K562 (cell line): Measurements from ENCODE around the gene DTX4. TPM values are rescaled to one million over a fixed set of nuclear protein-coding genes. Genes with fewer than 3 reads are reported as not detected.

Experiments used
- ATAC-seq: fragments of 200-7000 bp; cut with Tn5 transposase; 3 replicates; pipeline ENCODE4 v1.9.1; 2020; ENCODE audit warnings: moderate library complexity
- BruUV-seq: library from RNA; stranded (reverse); fragments of 400-500 nt; replicated peaks from 2 replicates; lab custom pipeline; 2021; lab: Mats Ljungman, UMichigan
- CTCF ChIA-PET: fragments of 300-600 bp; formaldehyde crosslinking; extraction: SDS; loops from one replicate; lab custom pipeline; 2021; ENCODE audit warnings: low intra/inter-chr PET ratio; lab: Yijun Ruan, JAX
- POLR2A ChIA-PET: fragments of 300-600, 350-650 bp; sonication (Branson Sonifier 250); formaldehyde crosslinking; extraction: SDS; loops from one replicate; lab custom pipeline; 2021; ENCODE audit warnings: antibody characterized with exemption, inconsistent platforms; lab: Yijun Ruan, JAX
- DNase-seq, 4 experiments: peaks; one replicate each; pipeline versions ENCODE4 v3.0.0 to v3.0.0-alpha.2; 2011 to 2018; ENCODE audit warnings: low spot score in 3 of 4, mixed read lengths in 3 of 4; ENCODE audit errors: extremely low read depth in 1 of 4
- FAIRE-seq: peaks from 2 replicates; lab custom pipeline; 2011; peaks lifted over from hg19 to GRCh38; lab: Jason Lieb, UNC
- H2AFZ ChIP-seq: 2 replicates; pipeline ENCODE4 v1.6.0; 2011; ENCODE audit warnings: low read depth, low read length, control low read depth, inconsistent platforms
- H3K27ac ChIP-seq: fragments of 200-600 bp; 3 replicates; pipeline ENCODE4 v1.8.0; 2011; ENCODE audit warnings: low read depth, mild to moderate bottlenecking, control low read depth, inconsistent platforms, low read length, moderate library complexity, mixed read lengths; ENCODE audit errors: extremely low read depth
- H3K27me3 ChIP-seq, 2 experiments: fragments of 300-600 bp in 1 of 2; 2 replicates in 1 of 2; 3 replicates in 1 of 2; pipeline versions ENCODE4 v1.6.0 to v1.8.0; 2011; ENCODE audit warnings: inconsistent platforms in 2 of 2, low read length in 2 of 2, mild to moderate bottlenecking in 1 of 2, mixed read lengths in 1 of 2, moderate library complexity in 1 of 2; ENCODE audit not compliant: control insufficient read depth in 2 of 2, insufficient read depth in 2 of 2
- H3K36me3 ChIP-seq: fragments of 300-600 bp; 3 replicates; pipeline ENCODE4 v1.8.0; 2011; ENCODE audit warnings: mild to moderate bottlenecking, low read length, inconsistent platforms; ENCODE audit not compliant: control insufficient read depth, insufficient read depth
- H3K4me1 ChIP-seq, 2 experiments: fragments of 200-600 bp in 1 of 2; replicated peaks in 1 of 2; 2 replicates in 1 of 2; 3 replicates in 1 of 2; pipeline versions ENCODE4 v1.5.1 to v1.8.0; 2011; ENCODE audit warnings: inconsistent platforms in 2 of 2, low read length in 2 of 2, mild to moderate bottlenecking in 1 of 2, mixed read lengths in 1 of 2, moderate library complexity in 1 of 2; ENCODE audit not compliant: control insufficient read depth in 2 of 2, insufficient read depth in 2 of 2
- H3K4me2 ChIP-seq: 2 replicates; pipeline ENCODE4 v1.6.1; 2011; ENCODE audit warnings: low read length, control low read depth, inconsistent platforms, mixed read lengths; ENCODE audit not compliant: insufficient read depth
- H3K4me3 ChIP-seq: fragments of 200-600 bp; sonication (generic), shearing (Covaris generic); 2 replicates; pipeline ENCODE4 v1.5.1; 2016; ENCODE audit warnings: control low read depth, inconsistent platforms
- H3K79me2 ChIP-seq: fragments of 200-600 bp; 3 replicates; pipeline ENCODE4 v1.8.0; 2011; ENCODE audit warnings: low read length, inconsistent platforms; ENCODE audit not compliant: control insufficient read depth, insufficient read depth
- H3K9ac ChIP-seq, 2 experiments: 2 replicates each; pipeline versions ENCODE4 v1.6.0 to v1.6.1; 2011; ENCODE audit warnings: low read depth in 2 of 2, low read length in 2 of 2, control low read depth in 1 of 2, inconsistent platforms in 1 of 2, mild to moderate bottlenecking in 1 of 2, mixed read lengths in 1 of 2; ENCODE audit not compliant: insufficient read depth in 1 of 2
- H3K9me1 ChIP-seq: one replicate; pipeline ENCODE4 v1.6.0; 2011; ENCODE audit warnings: inconsistent platforms, mild to moderate bottlenecking, low read length, moderate library complexity; ENCODE audit not compliant: control insufficient read depth, insufficient read depth
- H3K9me3 ChIP-seq: replicated peaks from 2 replicates; pipeline ENCODE4 v1.5.1; 2011; ENCODE audit warnings: low read depth, low read length, inconsistent platforms; ENCODE audit not compliant: control insufficient read depth, insufficient read depth
- H4K20me1 ChIP-seq: replicated peaks from 2 replicates; pipeline ENCODE4 v1.6.1; 2011; ENCODE audit warnings: low read length, inconsistent platforms, mixed read lengths; ENCODE audit not compliant: control insufficient read depth, insufficient read depth
- AFF1 ChIP-seq, 2 experiments: fragments of 450-650 bp; IDR thresholded peaks; 2 replicates each; pipeline ENCODE4 v1.6.1; 2018; ENCODE audit warnings: mild to moderate bottlenecking in 2 of 2, low read depth in 1 of 2; ENCODE audit not compliant: partially characterized antibody in 2 of 2
- CTCF ChIP-seq, 3 experiments: IDR thresholded peaks in 2 of 3; conservative IDR thresholded peaks in 1 of 3; 2 replicates each; pipeline ENCODE4 v1.5.1; 2011 to 2012; ENCODE audit warnings: low read length in 3 of 3, mild to moderate bottlenecking in 3 of 3, control low read depth in 2 of 3, improper control_type of control experiment in 1 of 3, inconsistent platforms in 1 of 3, low read depth in 1 of 3, mixed read lengths in 1 of 3, moderate library complexity in 1 of 3; ENCODE audit not compliant: insufficient read depth in 2 of 3
- ERF ChIP-seq: fragments of 450-650 bp; formaldehyde crosslinking; IDR thresholded peaks from 2 replicates; pipeline ENCODE4 v1.4.0; 2020; ENCODE audit warnings: mild to moderate bottlenecking, mixed read lengths
- HMBOX1 ChIP-seq: sonication (generic); IDR thresholded peaks from 2 replicates; pipeline ENCODE4 v1.6.1; 2016
- IFI16 ChIP-seq: fragments of 250-450 bp; sonication (Bioruptor Pico); IDR thresholded peaks from 2 replicates; pipeline ENCODE4 v2.1.2; 2022; ENCODE audit warnings: mild to moderate bottlenecking, inconsistent platforms
- MTA1 ChIP-seq: fragments of 450-650 bp; IDR thresholded peaks from 2 replicates; pipeline ENCODE4 v1.6.1; 2017; ENCODE audit warnings: borderline replicate concordance
- NCOA1 ChIP-seq: fragments of 450-650 bp; IDR thresholded peaks from 2 replicates; pipeline ENCODE4 v1.6.1; 2016; ENCODE audit warnings: low read depth
- RAD21 ChIP-seq, 2 experiments: fragments of 250-450 bp in 1 of 2; fragments of 450-650 bp in 1 of 2; sonication (Bioruptor Pico) in 1 of 2; formaldehyde crosslinking in 1 of 2; IDR thresholded peaks in 1 of 2; conservative IDR thresholded peaks in 1 of 2; 2 replicates each; pipeline versions ENCODE4 v1.4.0 to v1.8.0; 2020 to 2022; ENCODE audit warnings: mild to moderate bottlenecking in 2 of 2, moderate library complexity in 1 of 2
- RCOR1 ChIP-seq, 2 experiments: IDR thresholded peaks; 2 replicates each; pipeline ENCODE4 v1.6.1; 2012; ENCODE audit warnings: low read depth in 2 of 2, low read length in 2 of 2, borderline replicate concordance in 1 of 2, improper control_type of control experiment in 1 of 2
- SMAD3 ChIP-seq: fragments of 450-650 bp; formaldehyde crosslinking; conservative IDR thresholded peaks from 2 replicates; pipeline ENCODE4 v1.4.0; 2020; ENCODE audit warnings: mild to moderate bottlenecking
- TCF3 ChIP-seq: sonication (generic); formaldehyde crosslinking; IDR thresholded peaks from 2 replicates; pipeline ENCODE4 v1.4.0; 2020; ENCODE audit warnings: mild to moderate bottlenecking, missing genetic modification reagents
- ZNF12 ChIP-seq: sonication (generic); formaldehyde crosslinking; IDR thresholded peaks from 2 replicates; pipeline ENCODE4 v1.4.0; 2020; ENCODE audit warnings: mild to moderate bottlenecking, missing genetic modification reagents
- ZNF124 ChIP-seq: sonication (generic); formaldehyde crosslinking; IDR thresholded peaks from 2 replicates; pipeline ENCODE4 v1.8.1; 2022; ENCODE audit warnings: missing genetic modification reagents
- ZNF764 ChIP-seq: fragments of 250-450 bp; sonication (Bioruptor Pico); IDR thresholded peaks from 2 replicates; pipeline ENCODE4 v1.4.0; 2020; ENCODE audit warnings: low read depth, mild to moderate bottlenecking, moderate library complexity
- ZNF79 ChIP-seq: fragments of 250-450 bp; sonication (Bioruptor Pico); IDR thresholded peaks from 2 replicates; pipeline ENCODE4 v1.4.0; 2020; ENCODE audit warnings: low read depth, mild to moderate bottlenecking, moderate library complexity
- WGBS: fragments of 100-300 bp; shearing (Covaris generic); methylation state at CpG from one replicate; pipeline ENCODE4 v1.1.6; 2016; ENCODE audit warnings: low coverage, mixed read lengths; ENCODE audit not compliant: insufficient coverage; ENCODE audit errors: missing lambda C conversion rate; 5-methylcytosine and 5-hydroxymethylcytosine counted together
- in situ Hi-C: fragments of 300-500 bp; cut with MboI; formaldehyde crosslinking; loops from 4 replicates; pipeline ENCODE4 v1.15.0; 2018; ENCODE audit warnings: inconsistent platforms, mixed read lengths
- intact Hi-C: fragments of 100-400 bp; cut with micrococcal nuclease; formaldehyde crosslinking; loops from 2 replicates; pipeline ENCODE4 v1.14.2; 2022
- polyA plus RNA-seq, 8 experiments: library from polyadenylated mRNA; depleted of rRNA in 4 of 8; stranded (reverse) in 5 of 8; unstranded in 3 of 8; fragments of >200 nt; fragmentation: Nextera tagmentation in 2 of 8; fragmentation: Illumina TruSeq in 1 of 8; extraction: Ambion mirVana in 2 of 8; extraction: Trizol in 1 of 8; gene quantifications; 2 replicates each; pipeline versions ENCODE4 v1.2.1 to v1.2.3, GENCODE V29; 2011 to 2014; ENCODE audit warnings: inconsistent platforms in 1 of 8, missing spikeins in 1 of 8
- total RNA-seq, 7 experiments: library from RNA; depleted of rRNA in 6 of 7; stranded (reverse); fragments of >200 nt in 6 of 7; fragmentation: Illumina TruSeq in 2 of 7; extraction: Trizol in 2 of 7; gene quantifications; 2 replicates each; pipeline versions ENCODE4 v1.2.1 to v1.2.3, GENCODE V29; 2011 to 2021; ENCODE audit warnings: low replicate concordance in 1 of 7

Gene DTX4
- total and polyA plus RNA-seq, 9 of the 15 experiments (the other 6 are each of a cell fraction or from before 2014, with no cell fraction given): 0.03 to 0.47 (median 0.04) TPM; not detected in 4

GRCh38 chr11:59206635-59207034, 34.7 kb downstream of the DTX4 start (continued):
- no peak for TF ChIP-seq ZNF124 (CRISPR knock-in tag)
- TF ChIP-seq CTCF (IDR thresholded peaks at IDR 0.05 in 2 of 3, conservative IDR thresholded peaks at IDR 0.05 in 1 of 3; ENCODE audit: insufficient read depth in 2 of 3, low read depth in 1 of 3, low read length in 3 of 3): peak; percentile 60 to 70 (median 64)
- no peak for TF ChIP-seq IFI16
- TF ChIP-seq ZNF79: no peak
- no peak for TF ChIP-seq SMAD3 (CRISPR knock-in tag)

- DNase-seq: peak; percentile 30 to 56 (median 40)
- ChIA-PET POLR2A (no interaction called here), CTCF (interaction anchor here (0.6 to 3.6 kb wide), 2 partner anchors 37 to 1364 kb away, joined by 3 to 36 read pairs; partner anchors contain the start of gene DTX4)
- Histone ChIP-seq H3K9ac (no peak overlapping the region), H3K4me3 (no peak overlapping the region), H3K36me3 (no peaks in the 10 kb centered on the region), H3K79me2 (no peaks in the 10 kb centered on the region), H2AFZ (no peak overlapping the region), H3K27ac (no peak overlapping the region), H3K4me1 (no peaks in the 10 kb centered on the region), H3K9me1 (no peaks in the 10 kb centered on the region), H3K4me2 (no peak overlapping the region; the same call in 1 of the 2 replicates), H4K20me1 (no peaks in the 10 kb centered on the region; the same call in 1 of the 2 replicates), H3K27me3 (peaks cover 4 to 37% of the 10 kb centered on the region in 2 experiments; a peak in 3 of 5 replicates), H3K9me3 (no peaks in the 10 kb centered on the region)
- FAIRE-seq: peak; percentile 85
- BruUV-seq: no TSS peak
- 0% methylated on average over 5 of the region's 5 CpGs for WGBS
- intact Hi-C loops (loop anchor here (1.0 to 2.0 kb wide), 3 partner anchors 37 to 473 kb away; no protein-coding TSS in a partner anchor), in situ Hi-C loops (no loop called here)
- peak; percentile 82 for ATAC-seq
- TF ChIP-seq AFF1 (IDR thresholded peaks at IDR 0.05; ENCODE audit: low read depth in 1 of 2, partially characterized antibody in 2 of 2): no peak
- TF ChIP-seq ERF (CRISPR knock-in tag): no peak
- TF ChIP-seq RCOR1 (IDR thresholded peaks at IDR 0.05; ENCODE audit: borderline replicate concordance in 1 of 2, low read depth in 2 of 2, low read length in 2 of 2): no peak
- TF ChIP-seq ZNF12: no peak
- no peak for TF ChIP-seq MTA1
- no peak for TF ChIP-seq NCOA1
- TF ChIP-seq TCF3 (CRISPR knock-in tag): peak; percentile 60
- no peak for TF ChIP-seq HMBOX1
- peak; percentile 43 to 63 for TF ChIP-seq RAD21 (CRISPR knock-in tag; conservative IDR thresholded peaks at IDR 0.05 in 1 of 2, IDR thresholded peaks at IDR 0.05 in 1 of 2)
- TF ChIP-seq ZNF764 (CRISPR knock-in tag): peak; percentile 73
These were observed 36.1 kb downstream of the DTX4 start for GRCh38 chr11:59207988-59208451.
